AG04450 (cell line): Measurements from ENCODE around the gene PKN3. TPM values are rescaled to one million over a fixed set of nuclear protein-coding genes. Genes with fewer than 3 reads are reported as not detected.
A peak's percentile ranks its signal among the peaks of the same experiment; 100 is the strongest.

Experiments used
- CTCF ChIA-PET: fragments of 300-600, 350-600 bp; formaldehyde crosslinking; extraction: SDS; loops from one replicate; lab custom pipeline; 2022; ENCODE audit warnings: antibody characterized with exemption, inconsistent platforms; lab: Charles Lee
- POLR2A ChIA-PET: fragments of 350-600 bp; formaldehyde crosslinking; extraction: SDS; loops from one replicate; lab custom pipeline; 2021; ENCODE audit warnings: antibody characterized with exemption, inconsistent platforms; lab: Yijun Ruan, JAX
- DNase-seq: peaks from one replicate; pipeline ENCODE4 v3.0.0-alpha.2; 2011; ENCODE audit warnings: low read depth, low spot score
- H3K27ac ChIP-seq: one replicate; pipeline ENCODE4 v1.5.1; 2012; ENCODE audit warnings: low read depth, low read length, control low read depth
- H3K27me3 ChIP-seq: one replicate; pipeline ENCODE4 v1.6.0; 2012; ENCODE audit warnings: low read length; ENCODE audit not compliant: control insufficient read depth, insufficient read depth
- H3K4me3 ChIP-seq: 2 replicates; pipeline ENCODE4 v1.5.1; 2011; ENCODE audit warnings: mild to moderate bottlenecking, low read depth, low read length, control low read depth
- H3K9me3 ChIP-seq: 2 replicates; pipeline ENCODE4 v1.5.1; 2012; ENCODE audit warnings: low read length; ENCODE audit not compliant: control insufficient read depth, insufficient read depth
- CTCF ChIP-seq: IDR thresholded peaks from 2 replicates; pipeline ENCODE4 v1.5.1; 2011; ENCODE audit warnings: low read depth, low read length, control low read depth, inconsistent platforms
- polyA plus RNA-seq: library from polyadenylated mRNA; depleted of rRNA; stranded (reverse); fragments of >200 nt; gene quantifications from 2 replicates; pipeline ENCODE4 v1.2.3, GENCODE V29; 2011

PKN3 gene
- polyA plus RNA-seq, 1 experiment, result 2.2 TPM

- ChIA-PET CTCF (no interaction called here), POLR2A (no interaction called here)
- Histone ChIP-seq H3K4me3 (peak overlapping the region; percentile 31), H3K27me3 (no peaks in the 10 kb centered on the region), H3K27ac (no peak overlapping the region), H3K9me3 (no peaks in the 10 kb centered on the region; the same call in 1 of the 2 replicates)
- no peak for DNase-seq
- TF ChIP-seq CTCF, result no peak
These were observed 16.4 kb upstream of the PKN3 start for GRCh38 chr9:128685636-128686489.

- H3K9me3 ChIP-seq, result no peaks in the 10 kb centered on the region; the same call in 1 of the 2 replicates
- ChIA-PET CTCF (no interaction called here), POLR2A (no interaction called here)
- no peak for TF ChIP-seq CTCF
- no peak for DNase-seq
- no peaks in the 10 kb centered on the region for H3K27me3 ChIP-seq
- no peak overlapping the region for H3K4me3 ChIP-seq
- H3K27ac ChIP-seq, result no peak overlapping the region
These were observed 14.8 kb upstream of the PKN3 start for GRCh38 chr9:128687453-128687852.

- ChIA-PET POLR2A (interaction anchor here (0.8 to 1.5 kb wide), 4 partner anchors 19 to 31 kb away, joined by 4 to 11 read pairs (median 6); no protein-coding TSS in a partner anchor), CTCF (interaction anchor here (1.0 kb wide), 1 partner anchor 129 kb away, joined by 9 read pairs; the partner anchor contains the start of gene ENDOG)
- TF ChIP-seq CTCF, result no peak
- peak; percentile 66 for DNase-seq
- Histone ChIP-seq H3K27me3 (no peaks in the 10 kb centered on the region), H3K4me3 (peak within 1 kb of the TSS; percentile 94), H3K9me3 (no peaks in the 10 kb centered on the region; the same call in 1 of the 2 replicates), H3K27ac (peak within 1 kb of the TSS; percentile 78)
These were observed 13.6 kb upstream of the PKN3 start, which contains the start of gene SET for GRCh38 chr9:128688501-128689292. Gene SET (plus strand): TSS chr9:128689222. CDS start chr9:128689583, 361 bp downstream.

GRCh38 chr9:128689293-128689774 is 13.0 kb upstream of the PKN3 start:
- H3K27ac ChIP-seq, result no peak overlapping the region
- H3K27me3 ChIP-seq, result no peaks in the 10 kb centered on the region
- ChIA-PET POLR2A (interaction anchor here (0.8 to 1.5 kb wide), 5 partner anchors 18 to 32 kb away, joined by 3 to 11 read pairs (median 6); no protein-coding TSS in a partner anchor), CTCF (interaction anchor here (0.8 to 1.0 kb wide), 2 partner anchors 56 to 129 kb away, joined by 4 to 9 read pairs; partner anchors contain the start of gene ENDOG)
- no peaks in the 10 kb centered on the region; the same call in 1 of the 2 replicates for H3K9me3 ChIP-seq
- peak overlapping the region; percentile 94 for H3K4me3 ChIP-seq
- DNase-seq, result no peak
- no peak for TF ChIP-seq CTCF
